B cell (primary cell): ENCODE results near the gene RBBP8NL. TPM values are rescaled to one million over a fixed set of nuclear protein-coding genes. Genes with fewer than 3 reads are reported as not detected.
A peak's percentile ranks its signal among the peaks of the same experiment; 100 is the strongest.

ENCODE experiments used
- ATAC-seq: fragments of 200-7000 bp; cut with Tn5 transposase; one replicate; pipeline ENCODE4 v1.10.0; 2021; ENCODE audit warnings: low read depth, mild to moderate bottlenecking, moderate number of reproducible peaks, moderate library complexity
- CTCF ChIA-PET: fragments of 350-600 bp; sonication (Branson Sonifier 250); formaldehyde crosslinking; loops from one replicate; lab custom pipeline; 2021; ENCODE audit warnings: antibody characterized with exemption, inconsistent platforms; lab: Charles Lee
- POLR2A ChIA-PET: fragments of 350-600 bp; sonication (Branson Sonifier 250); formaldehyde crosslinking; loops from one replicate; lab custom pipeline; 2021; ENCODE audit warnings: antibody characterized with exemption; lab: Charles Lee
- DNase-seq: peaks from one replicate; pipeline ENCODE4 v3.0.0; 2013
- H2AFZ ChIP-seq: 2 replicates; pipeline ENCODE4 v1.6.1; 2012; ENCODE audit warnings: mild to moderate bottlenecking, low read depth, low read length; ENCODE audit not compliant: insufficient read depth, poor library complexity, severe bottlenecking
- H3K27ac ChIP-seq, 2 donors: 1 replicate in 1 of 2; 2 replicates in 1 of 2; pipeline ENCODE4 v1.5.1; 2012 to 2013; ENCODE audit warnings: low read length in 2 of 2, mild to moderate bottlenecking in 2 of 2, moderate library complexity in 1 of 2
- H3K27me3 ChIP-seq, 4 experiments: fragments of 200-600 bp in 1 of 4; sonication (generic) in 1 of 4; replicated peaks in 1 of 4; 1 replicate in 2 of 4; 2 replicates in 2 of 4; pipeline versions ENCODE4 v1.6.1 to v1.7.0; 2013 to 2016; ENCODE audit warnings: low read length in 3 of 4, mild to moderate bottlenecking in 2 of 4, mixed read lengths in 1 of 4, moderate library complexity in 1 of 4; ENCODE audit not compliant: insufficient read depth in 4 of 4, control insufficient read depth in 3 of 4; ENCODE audit errors: control extremely low read depth in 1 of 4
- H3K36me3 ChIP-seq, 2 experiments: replicated peaks in 1 of 2; 1 replicate in 1 of 2; 2 replicates in 1 of 2; pipeline versions ENCODE4 v1.6.1 to v1.7.1; 2013; ENCODE audit warnings: low read length in 1 of 2; ENCODE audit not compliant: insufficient read depth in 2 of 2, control insufficient read depth in 1 of 2; ENCODE audit errors: control extremely low read depth in 1 of 2, extremely low read depth in 1 of 2
- H3K4me1 ChIP-seq, 2 donors: fragments of 200-600 bp in 1 of 2; sonication (generic) in 1 of 2; 1 replicate in 1 of 2; 2 replicates in 1 of 2; pipeline versions ENCODE4 v1.5.1 to v1.6.1; 2013 to 2017; ENCODE audit warnings: low read length in 2 of 2; ENCODE audit not compliant: control insufficient read depth in 2 of 2, insufficient read depth in 2 of 2
- H3K4me2 ChIP-seq: replicated peaks from 2 replicates; pipeline ENCODE3; 2012; ENCODE audit warnings: mild to moderate bottlenecking, low read depth, low read length; ENCODE audit not compliant: poor library complexity, severe bottlenecking
- H3K4me3 ChIP-seq, 5 experiments: fragments of 200-600 bp in 1 of 5; sonication (generic) in 1 of 5; 1 replicate in 3 of 5; 2 replicates in 2 of 5; pipeline versions ENCODE4 v1.5.1 to v1.7.0; 2011 to 2016; ENCODE audit warnings: low read length in 4 of 5, mild to moderate bottlenecking in 4 of 5, low read depth in 2 of 5, control low read depth in 1 of 5, moderate library complexity in 1 of 5; ENCODE audit not compliant: insufficient read depth in 1 of 5; ENCODE audit errors: control extremely low read depth in 1 of 5, extremely low read depth in 1 of 5
- H3K79me2 ChIP-seq: fragments of 200-600 bp; sonication (generic); one replicate; pipeline ENCODE4 v1.6.0; 2016; ENCODE audit warnings: low read length; ENCODE audit not compliant: control insufficient read depth, insufficient read depth
- H3K9ac ChIP-seq: fragments of 200-600 bp; sonication (generic); 2 replicates; pipeline ENCODE4 v1.6.1; 2017; ENCODE audit warnings: mild to moderate bottlenecking, low read length, moderate library complexity
- H3K9me3 ChIP-seq, 3 donors: one replicate each; pipeline versions ENCODE4 v1.6.1 to v1.7.1; 2013; ENCODE audit warnings: low read length in 2 of 3; ENCODE audit not compliant: control insufficient read depth in 2 of 3, insufficient read depth in 1 of 3; ENCODE audit errors: control extremely low read depth in 1 of 3
- H4K20me1 ChIP-seq: 2 replicates; pipeline ENCODE4 v1.6.0; 2012; ENCODE audit warnings: mild to moderate bottlenecking, low read length; ENCODE audit not compliant: insufficient read depth, control insufficient read depth, poor library complexity, severe bottlenecking
- H3K27ac Mint-ChIP-seq: one replicate; pipeline ENCODE4 v1.8.0; 2021; ENCODE audit warnings: mixed read lengths
- H3K27me3 Mint-ChIP-seq: one replicate; pipeline ENCODE4 v1.8.0; 2021; ENCODE audit warnings: mixed read lengths
- H3K4me1 Mint-ChIP-seq: one replicate; pipeline ENCODE4 v1.8.0; 2021; ENCODE audit warnings: mixed read lengths
- H3K4me3 Mint-ChIP-seq: one replicate; pipeline ENCODE4 v1.8.0; 2021; ENCODE audit warnings: mixed read lengths
- H3K9me3 Mint-ChIP-seq: one replicate; pipeline ENCODE4 v1.8.0; 2022; ENCODE audit warnings: mixed read lengths; ENCODE audit not compliant: insufficient read depth
- EZH2 ChIP-seq: IDR thresholded peaks from 2 replicates; pipeline ENCODE4 v1.6.1; 2012; ENCODE audit warnings: borderline replicate concordance, low read depth, mild to moderate bottlenecking, moderate library complexity, low read length; ENCODE audit not compliant: insufficient read depth, poor library complexity, severe bottlenecking
- WGBS: methylation state at CpG from one replicate; pipeline ENCODE4 v1.1.5; 2013; ENCODE audit warnings: missing lambda C conversion rate; ENCODE audit not compliant: insufficient coverage; 5-methylcytosine and 5-hydroxymethylcytosine counted together
- intact Hi-C: fragments of 100-400 bp; cut with micrococcal nuclease; formaldehyde crosslinking; loops from one replicate; pipeline ENCODE4 v1.10.0; 2022
- polyA plus RNA-seq: library from polyadenylated mRNA; depleted of rRNA; stranded (reverse); fragments of >200 nt; gene quantifications from 2 replicates; pipeline ENCODE4 v1.2.3, GENCODE V29; 2012
- total RNA-seq, 2 donors: library from RNA; stranded (reverse); fragments of 120-200 nt in 1 of 2; gene quantifications; 1 replicate in 1 of 2; 2 replicates in 1 of 2; pipeline versions ENCODE4 v1.2.3 to v1.2.4, GENCODE V29; 2013 to 2022
- TF ChIP-seq, protein P1 (sequence below): fragments of 200-600 bp; IDR thresholded peaks from one replicate; pipeline ENCODE4 v1.8.0; 2022; ENCODE audit warnings: antibody characterized with exemption, mild to moderate bottlenecking

The RBBP8NL gene
- total and polyA plus RNA-seq, 2 donors (not counting 1 experiment from before 2014, with no cell fraction given) = not detected

GRCh38 chr20:62387933-62388635, 39.3 kb downstream of the RBBP8NL start:
- Mint-ChIP-seq H3K27ac (peak overlapping the region; percentile 72), H3K27me3 (no peaks in the 10 kb centered on the region), H3K9me3 (no peaks in the 10 kb centered on the region), H3K4me1 (peaks cover 37% of the 10 kb centered on the region), H3K4me3 (peak overlapping the region; percentile 94)
- DNase-seq (no peak), ATAC-seq (no peak)
- H3K27ac ChIP-seq = peak overlapping the region in 1 of 2 donors; percentile 88
- ChIA-PET CTCF (interaction anchor here (0.7 to 1.6 kb wide), 4 partner anchors 86 to 229 kb away, joined by 3 to 4 read pairs (median 4); no protein-coding TSS in a partner anchor), POLR2A (interaction anchor here (0.6 kb wide), 1 partner anchor 216 kb away, joined by 4 read pairs; no protein-coding TSS in a partner anchor)
- peak overlapping the region; percentile 81 for H3K9ac ChIP-seq
- peak overlapping the region; percentile 77 to 93 (median 91) for H3K4me3 ChIP-seq
- peaks cover 18 to 27% of the 10 kb centered on the region in 2 donors for H3K4me1 ChIP-seq
- peaks cover 46% of the 10 kb centered on the region for H3K79me2 ChIP-seq
- H4K20me1 ChIP-seq = peaks cover 41% of the 10 kb centered on the region
- peaks cover 2 to 33% of the 10 kb centered on the region in 2 experiments for H3K36me3 ChIP-seq
- peak overlapping the region; percentile 98 for H3K4me2 ChIP-seq
- no peak for TF ChIP-seq EZH2
- TF ChIP-seq, protein P1, sequence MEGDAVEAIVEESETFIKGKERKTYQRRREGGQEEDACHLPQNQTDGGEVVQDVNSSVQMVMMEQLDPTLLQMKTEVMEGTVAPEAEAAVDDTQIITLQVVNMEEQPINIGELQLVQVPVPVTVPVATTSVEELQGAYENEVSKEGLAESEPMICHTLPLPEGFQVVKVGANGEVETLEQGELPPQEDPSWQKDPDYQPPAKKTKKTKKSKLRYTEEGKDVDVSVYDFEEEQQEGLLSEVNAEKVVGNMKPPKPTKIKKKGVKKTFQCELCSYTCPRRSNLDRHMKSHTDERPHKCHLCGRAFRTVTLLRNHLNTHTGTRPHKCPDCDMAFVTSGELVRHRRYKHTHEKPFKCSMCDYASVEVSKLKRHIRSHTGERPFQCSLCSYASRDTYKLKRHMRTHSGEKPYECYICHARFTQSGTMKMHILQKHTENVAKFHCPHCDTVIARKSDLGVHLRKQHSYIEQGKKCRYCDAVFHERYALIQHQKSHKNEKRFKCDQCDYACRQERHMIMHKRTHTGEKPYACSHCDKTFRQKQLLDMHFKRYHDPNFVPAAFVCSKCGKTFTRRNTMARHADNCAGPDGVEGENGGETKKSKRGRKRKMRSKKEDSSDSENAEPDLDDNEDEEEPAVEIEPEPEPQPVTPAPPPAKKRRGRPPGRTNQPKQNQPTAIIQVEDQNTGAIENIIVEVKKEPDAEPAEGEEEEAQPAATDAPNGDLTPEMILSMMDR = no peak
- no peaks in the 10 kb centered on the region for H3K9me3 ChIP-seq
- intact Hi-C loops = loop anchor here (1.0 to 10.0 kb wide), 7 partner anchors 19 to 404 kb away; partner anchors contain the start of genes ADRM1, CABLES2, LSM14B and MTG2
- no peaks in the 10 kb centered on the region for H3K27me3 ChIP-seq
- no peak overlapping the region for H2AFZ ChIP-seq
- WGBS = 82% methylated on average over 17 of the region's 20 CpGs
